Measurements from ENCODE around the gene TMEM217.

DNA sequence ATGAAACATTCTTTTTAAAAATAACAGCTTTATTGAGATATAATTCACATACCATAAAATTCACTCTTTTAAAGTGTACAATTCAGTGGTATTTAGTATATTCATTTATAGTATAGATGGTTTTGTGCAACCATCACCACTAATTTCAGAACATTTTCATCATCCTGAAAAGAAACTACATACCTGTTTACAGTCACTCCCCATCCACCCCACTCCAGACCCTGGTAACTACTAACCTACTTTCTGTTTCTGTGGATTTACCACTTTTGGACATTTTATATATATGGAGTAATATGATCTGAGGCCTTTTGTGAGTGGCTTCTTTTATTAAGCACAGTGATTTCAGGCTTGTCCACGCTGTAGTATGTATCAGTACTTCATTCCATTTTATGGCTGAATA is 2.5 kb upstream of the TMEM217 start:
- TF ChIP-seq, protein P1, sequence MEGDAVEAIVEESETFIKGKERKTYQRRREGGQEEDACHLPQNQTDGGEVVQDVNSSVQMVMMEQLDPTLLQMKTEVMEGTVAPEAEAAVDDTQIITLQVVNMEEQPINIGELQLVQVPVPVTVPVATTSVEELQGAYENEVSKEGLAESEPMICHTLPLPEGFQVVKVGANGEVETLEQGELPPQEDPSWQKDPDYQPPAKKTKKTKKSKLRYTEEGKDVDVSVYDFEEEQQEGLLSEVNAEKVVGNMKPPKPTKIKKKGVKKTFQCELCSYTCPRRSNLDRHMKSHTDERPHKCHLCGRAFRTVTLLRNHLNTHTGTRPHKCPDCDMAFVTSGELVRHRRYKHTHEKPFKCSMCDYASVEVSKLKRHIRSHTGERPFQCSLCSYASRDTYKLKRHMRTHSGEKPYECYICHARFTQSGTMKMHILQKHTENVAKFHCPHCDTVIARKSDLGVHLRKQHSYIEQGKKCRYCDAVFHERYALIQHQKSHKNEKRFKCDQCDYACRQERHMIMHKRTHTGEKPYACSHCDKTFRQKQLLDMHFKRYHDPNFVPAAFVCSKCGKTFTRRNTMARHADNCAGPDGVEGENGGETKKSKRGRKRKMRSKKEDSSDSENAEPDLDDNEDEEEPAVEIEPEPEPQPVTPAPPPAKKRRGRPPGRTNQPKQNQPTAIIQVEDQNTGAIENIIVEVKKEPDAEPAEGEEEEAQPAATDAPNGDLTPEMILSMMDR (conservative IDR thresholded peaks at IDR 0.05; ENCODE audit: low read depth, low read length), result no peak
- TF ChIP-seq EZH2 (IDR thresholded peaks at IDR 0.05; ENCODE audit: low read length, unreplicated experiment) (no peak), EZH2phosphoT487 (IDR thresholded peaks at IDR 0.05; ENCODE audit: borderline replicate concordance, low read length) (no peak)
